Measurements from ENCODE around the gene SUPT4H1.

GRCh38 chr17:58332778-58333735, 18.9 kb downstream of the SUPT4H1 start:
- TF ChIP-seq RCOR1 (IDR thresholded peaks at IDR 0.05; ENCODE audit: insufficient replicate concordance, low read length) (no peak), CTCF (conservative IDR thresholded peaks at IDR 0.05; ENCODE audit: low read depth, low read length) (no peak), ELK1 (IDR thresholded peaks at IDR 0.05; ENCODE audit: borderline replicate concordance, low read depth, low read length) (no peak), POLR2A (IDR thresholded peaks at IDR 0.05; ENCODE audit: low read depth, low read length) (no peak), USF2 (IDR thresholded peaks at IDR 0.05; ENCODE audit: low read depth, low read length) (no peak), FOS (IDR thresholded peaks at IDR 0.05; ENCODE audit: low read depth, low read length) (no peak), MAFK (IDR thresholded peaks at IDR 0.05; ENCODE audit: low read depth, low read length) (no peak), CEBPB (IDR thresholded peaks at IDR 0.05; ENCODE audit: low read depth, low read length) (no peak), RAD21 (IDR thresholded peaks at IDR 0.05; ENCODE audit: low read length) (no peak), SMC3 (IDR thresholded peaks at IDR 0.05; ENCODE audit: low read depth, low read length) (no peak), CHD1 (IDR thresholded peaks at IDR 0.05; ENCODE audit: low read depth, low read length) (no peak), MAZ (IDR thresholded peaks at IDR 0.05; ENCODE audit: borderline replicate concordance, low read depth, low read length) (no peak), BHLHE40 (IDR thresholded peaks at IDR 0.05; ENCODE audit: low read depth, low read length) (no peak)

Data from IMR-90 (cell line).